Measurements from ENCODE around the gene S100A1.

GRCh38 chr1:153578490-153578889, 49.7 kb upstream of the S100A1 start:
- TF ChIP-seq SPI1 (IDR thresholded peaks at IDR 0.05; ENCODE audit: borderline replicate concordance, low read depth) = no peak
- no peak for TF ChIP-seq CTCF (IDR thresholded peaks at IDR 0.05; ENCODE audit: insufficient read depth, low read length)
- no peak for TF ChIP-seq POLR2AphosphoS5 (IDR thresholded peaks at IDR 0.05; ENCODE audit: low read depth)
- TF ChIP-seq, protein P1, sequence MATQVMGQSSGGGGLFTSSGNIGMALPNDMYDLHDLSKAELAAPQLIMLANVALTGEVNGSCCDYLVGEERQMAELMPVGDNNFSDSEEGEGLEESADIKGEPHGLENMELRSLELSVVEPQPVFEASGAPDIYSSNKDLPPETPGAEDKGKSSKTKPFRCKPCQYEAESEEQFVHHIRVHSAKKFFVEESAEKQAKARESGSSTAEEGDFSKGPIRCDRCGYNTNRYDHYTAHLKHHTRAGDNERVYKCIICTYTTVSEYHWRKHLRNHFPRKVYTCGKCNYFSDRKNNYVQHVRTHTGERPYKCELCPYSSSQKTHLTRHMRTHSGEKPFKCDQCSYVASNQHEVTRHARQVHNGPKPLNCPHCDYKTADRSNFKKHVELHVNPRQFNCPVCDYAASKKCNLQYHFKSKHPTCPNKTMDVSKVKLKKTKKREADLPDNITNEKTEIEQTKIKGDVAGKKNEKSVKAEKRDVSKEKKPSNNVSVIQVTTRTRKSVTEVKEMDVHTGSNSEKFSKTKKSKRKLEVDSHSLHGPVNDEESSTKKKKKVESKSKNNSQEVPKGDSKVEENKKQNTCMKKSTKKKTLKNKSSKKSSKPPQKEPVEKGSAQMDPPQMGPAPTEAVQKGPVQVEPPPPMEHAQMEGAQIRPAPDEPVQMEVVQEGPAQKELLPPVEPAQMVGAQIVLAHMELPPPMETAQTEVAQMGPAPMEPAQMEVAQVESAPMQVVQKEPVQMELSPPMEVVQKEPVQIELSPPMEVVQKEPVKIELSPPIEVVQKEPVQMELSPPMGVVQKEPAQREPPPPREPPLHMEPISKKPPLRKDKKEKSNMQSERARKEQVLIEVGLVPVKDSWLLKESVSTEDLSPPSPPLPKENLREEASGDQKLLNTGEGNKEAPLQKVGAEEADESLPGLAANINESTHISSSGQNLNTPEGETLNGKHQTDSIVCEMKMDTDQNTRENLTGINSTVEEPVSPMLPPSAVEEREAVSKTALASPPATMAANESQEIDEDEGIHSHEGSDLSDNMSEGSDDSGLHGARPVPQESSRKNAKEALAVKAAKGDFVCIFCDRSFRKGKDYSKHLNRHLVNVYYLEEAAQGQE (IDR thresholded peaks at IDR 0.05; ENCODE audit: insufficient replicate concordance, low read depth) = no peak
